ENCODE results near the gene KCTD5.

Gene KCTD5

GRCh38 chr16:2734844-2735515 is 52.7 kb downstream of the KCTD5 start:
- DNase-seq = peak in 1 of 2 experiments; percentile 9

GRCh38 chr16:2736476-2737237 is 54.3 kb downstream of the KCTD5 start:
- no peak for DNase-seq

GRCh38 chr16:2737238-2737605 is 54.9 kb downstream of the KCTD5 start:
- no peak for DNase-seq

GRCh38 chr16:2737895-2738418 is 55.6 kb downstream of the KCTD5 start:
- DNase-seq = no peak

- no peak for DNase-seq
Measured at GRCh38 chr16:2738615-2739014, 56.3 kb downstream of the KCTD5 start.

GRCh38 chr16:2739625-2740430 is 57.5 kb downstream of the KCTD5 start:
- no peak for DNase-seq

GRCh38 chr16:2740476-2740875 is 58.2 kb downstream of the KCTD5 start:
- no peak for DNase-seq

- no peak for DNase-seq
Measured at GRCh38 chr16:2741168-2741567, 58.8 kb downstream of the KCTD5 start.

- DNase-seq = no peak
Measured at GRCh38 chr16:2742323-2743006, 60.1 kb downstream of the KCTD5 start.

GRCh38 chr16:2743007-2743810 is 60.9 kb downstream of the KCTD5 start:
- DNase-seq = no peak

GRCh38 chr16:2744711-2745110 is 62.4 kb downstream of the KCTD5 start:
- no peak for DNase-seq

- DNase-seq = no peak
Measured at GRCh38 chr16:2745116-2745890, 63.0 kb downstream of the KCTD5 start.

GRCh38 chr16:2745961-2746360 is 63.6 kb downstream of the KCTD5 start:
- no peak for DNase-seq

- DNase-seq = no peak
Measured at GRCh38 chr16:2748757-2749455, 66.6 kb downstream of the KCTD5 start.

- DNase-seq = no peak
Measured at GRCh38 chr16:2749476-2749875, 67.2 kb downstream of the KCTD5 start.

GRCh38 chr16:2749936-2750335 is 67.6 kb downstream of the KCTD5 start:
- DNase-seq = no peak

- DNase-seq = peak in 1 of 2 experiments; percentile 48
Measured at GRCh38 chr16:2751577-2752034, 69.3 kb downstream of the KCTD5 start.

GRCh38 chr16:2752035-2752849 is 69.9 kb downstream of the KCTD5 start, which contains the start of gene SRRM2:
Gene SRRM2 (plus strand): TSS chr16:2752638. CDS start chr16:2756365, 3,727 bp downstream.
- DNase-seq = peak; percentile 97
